ENCODE results near the gene ATP6V0D1. TPM values are rescaled to one million over a fixed set of nuclear protein-coding genes. Genes with fewer than 3 reads are reported as not detected.

Gene ATP6V0D1
- total RNA-seq, 1 donor from 2014 or later = 64.3 TPM

DNA sequence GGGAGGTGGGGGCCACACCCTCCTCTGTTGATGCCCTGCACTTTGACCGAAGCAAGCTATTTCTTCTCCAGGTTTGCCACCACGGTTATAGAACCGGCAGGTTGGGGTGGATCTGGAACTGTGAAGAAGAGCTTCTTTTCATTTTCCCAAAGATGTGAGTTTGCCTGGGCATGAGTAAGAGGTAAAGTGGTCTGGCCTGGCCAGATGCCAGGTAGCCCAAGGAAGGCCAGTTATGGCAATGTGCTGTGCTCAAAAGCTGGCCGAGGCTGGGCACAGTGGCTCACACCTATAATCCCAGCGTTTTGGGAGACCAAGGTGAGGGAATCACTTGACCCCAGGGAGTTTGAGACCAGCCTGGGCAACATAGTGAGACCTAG lies 18.7 kb downstream of the ATP6V0D1 start:
- no peak for DNase-seq (ENCODE audit: low spot score in 2 of 2)
- H3K4me3 ChIP-seq = no peak overlapping the region
- H3K27me3 ChIP-seq = no peaks in the 10 kb centered on the region
- H3K4me1 ChIP-seq = peaks cover 32 to 48% of the 10 kb centered on the region in 2 donors
- no peaks in the 10 kb centered on the region for H3K36me3 ChIP-seq
- intact Hi-C loops (cut with DNase I) = loop anchor here (10.0 kb wide), 1 partner anchor 87 kb away; no protein-coding TSS in a partner anchor
- no peaks in the 10 kb centered on the region for H3K9me3 ChIP-seq
- H3K27ac ChIP-seq = no peak overlapping the region
- TF ChIP-seq, protein P1, sequence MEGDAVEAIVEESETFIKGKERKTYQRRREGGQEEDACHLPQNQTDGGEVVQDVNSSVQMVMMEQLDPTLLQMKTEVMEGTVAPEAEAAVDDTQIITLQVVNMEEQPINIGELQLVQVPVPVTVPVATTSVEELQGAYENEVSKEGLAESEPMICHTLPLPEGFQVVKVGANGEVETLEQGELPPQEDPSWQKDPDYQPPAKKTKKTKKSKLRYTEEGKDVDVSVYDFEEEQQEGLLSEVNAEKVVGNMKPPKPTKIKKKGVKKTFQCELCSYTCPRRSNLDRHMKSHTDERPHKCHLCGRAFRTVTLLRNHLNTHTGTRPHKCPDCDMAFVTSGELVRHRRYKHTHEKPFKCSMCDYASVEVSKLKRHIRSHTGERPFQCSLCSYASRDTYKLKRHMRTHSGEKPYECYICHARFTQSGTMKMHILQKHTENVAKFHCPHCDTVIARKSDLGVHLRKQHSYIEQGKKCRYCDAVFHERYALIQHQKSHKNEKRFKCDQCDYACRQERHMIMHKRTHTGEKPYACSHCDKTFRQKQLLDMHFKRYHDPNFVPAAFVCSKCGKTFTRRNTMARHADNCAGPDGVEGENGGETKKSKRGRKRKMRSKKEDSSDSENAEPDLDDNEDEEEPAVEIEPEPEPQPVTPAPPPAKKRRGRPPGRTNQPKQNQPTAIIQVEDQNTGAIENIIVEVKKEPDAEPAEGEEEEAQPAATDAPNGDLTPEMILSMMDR (IDR thresholded peaks at IDR 0.05) = no peak

GRCh38 chr16:67461600-67462278 lies 19.2 kb downstream of the ATP6V0D1 start:
- intact Hi-C loops (cut with DNase I) = loop anchor here (10.0 kb wide), 1 partner anchor 87 kb away; no protein-coding TSS in a partner anchor
- H3K27me3 ChIP-seq = no peaks in the 10 kb centered on the region
- DNase-seq (ENCODE audit: low spot score in 2 of 2) = no peak
- no peaks in the 10 kb centered on the region for H3K9me3 ChIP-seq
- TF ChIP-seq, protein P1 (IDR thresholded peaks at IDR 0.05) = no peak
- H3K4me1 ChIP-seq = peaks cover 38 to 53% of the 10 kb centered on the region in 2 donors
- H3K36me3 ChIP-seq = no peaks in the 10 kb centered on the region
- no peak overlapping the region for H3K4me3 ChIP-seq
- no peak overlapping the region for H3K27ac ChIP-seq

- intact Hi-C loops (cut with DNase I) = loop anchor here (10.0 kb wide), 1 partner anchor 86 kb away; no protein-coding TSS in a partner anchor
- Histone ChIP-seq H3K27ac (peak overlapping the region in 1 of 2 donors; percentile 81), H3K27me3 (no peaks in the 10 kb centered on the region), H3K9me3 (no peaks in the 10 kb centered on the region), H3K4me1 (peaks cover 41 to 61% of the 10 kb centered on the region in 2 donors), H3K36me3 (no peaks in the 10 kb centered on the region), H3K4me3 (no peak overlapping the region)
- TF ChIP-seq, protein P1 (IDR thresholded peaks at IDR 0.05) = no peak
- DNase-seq (ENCODE audit: low spot score in 2 of 2) = no peak
These were observed 20.0 kb downstream of the ATP6V0D1 start for GRCh38 chr16:67460961-67461360.

- no peaks in the 10 kb centered on the region for H3K27me3 ChIP-seq
- H3K36me3 ChIP-seq = no peaks in the 10 kb centered on the region
- H3K4me1 ChIP-seq = peaks cover 36 to 56% of the 10 kb centered on the region in 2 donors
- no peak overlapping the region for H3K4me3 ChIP-seq
- DNase-seq (ENCODE audit: low spot score in 2 of 2) = no peak
- peak overlapping the region; percentile 81 to 83 for H3K27ac ChIP-seq
- intact Hi-C loops (cut with DNase I) = loop anchor here (10.0 kb wide), 1 partner anchor 85 kb away; no protein-coding TSS in a partner anchor
- H3K9me3 ChIP-seq = no peaks in the 10 kb centered on the region
- TF ChIP-seq, protein P1 (IDR thresholded peaks at IDR 0.05) = no peak
These were observed 20.8 kb downstream of the ATP6V0D1 start for GRCh38 chr16:67460168-67460567.

- no peak for DNase-seq (ENCODE audit: low spot score in 2 of 2)
- H3K9me3 ChIP-seq = no peaks in the 10 kb centered on the region
- H3K4me1 ChIP-seq = peaks cover 34 to 56% of the 10 kb centered on the region in 2 donors
- H3K4me3 ChIP-seq = no peak overlapping the region
- no peaks in the 10 kb centered on the region for H3K27me3 ChIP-seq
- TF ChIP-seq, protein P1 (IDR thresholded peaks at IDR 0.05) = no peak
- no peaks in the 10 kb centered on the region for H3K36me3 ChIP-seq
- intact Hi-C loops (cut with DNase I) = loop anchor here (10.0 kb wide), 1 partner anchor 85 kb away; no protein-coding TSS in a partner anchor
- peak overlapping the region; percentile 81 to 83 for H3K27ac ChIP-seq
These were observed 21.2 kb downstream of the ATP6V0D1 start for GRCh38 chr16:67459861-67460150.

Measured in ascending aorta (tissue), 2 donors.